Measurements from ENCODE around the gene SEPHS1. TPM values are rescaled to one million over a fixed set of nuclear protein-coding genes. Genes with fewer than 3 reads are reported as not detected.

Gene SEPHS1
- total and polyA plus RNA-seq, 11 donors = 14.6 to 36.7 (median 31.1) TPM

DNA sequence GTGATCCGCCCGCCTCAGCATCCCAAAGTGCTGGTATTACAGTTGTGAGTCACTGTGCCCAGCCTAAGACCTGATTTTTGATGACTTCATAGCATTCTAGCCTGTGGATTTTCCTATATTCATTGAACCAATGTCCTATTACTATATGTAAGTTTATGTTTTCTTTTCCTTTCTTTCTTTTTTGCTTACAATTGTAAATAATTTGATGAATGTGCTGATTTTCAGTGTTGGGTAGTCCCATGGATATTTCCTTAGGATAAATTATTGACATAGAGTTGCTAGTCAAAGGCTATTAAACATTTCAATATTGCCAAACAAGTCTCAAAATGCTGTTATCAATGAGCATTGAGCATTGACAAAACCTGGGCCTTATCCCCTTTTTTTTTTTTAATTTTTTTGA, 38.3 kb downstream of the SEPHS1 start:
- intact Hi-C loops (cut with DNase I) = loop anchor here in 1 of 10 donors (10.0 kb wide), 1 partner anchor 145 kb away; the partner anchor contains the start of gene MCM10
- DNase-seq = no peak
- WGBS, 4 donors = 95 to 100% (median 98%) methylated on average over 2 of the region's 2 CpGs

DNA sequence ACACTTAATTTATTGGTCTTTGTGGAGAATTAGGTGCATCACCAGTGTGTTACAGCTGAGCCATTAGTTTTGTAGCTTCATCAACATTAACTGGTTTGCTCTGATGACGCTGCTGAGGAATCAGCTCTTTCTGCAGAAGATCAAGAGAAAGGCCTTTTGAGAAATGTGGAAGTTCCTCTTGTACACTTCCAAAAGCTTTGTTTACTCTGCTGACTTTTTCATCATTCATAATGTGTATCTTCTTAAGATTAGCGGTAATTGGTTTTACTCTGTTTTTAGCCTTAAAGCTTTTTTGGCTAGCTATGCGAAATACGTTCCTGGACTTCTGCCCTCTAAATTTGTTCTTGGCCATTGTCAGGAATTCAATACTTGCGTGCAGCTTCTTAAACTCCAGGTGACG, 40.0 kb downstream of the SEPHS1 start:
- no peaks in the 10 kb centered on the region for H3K27me3 ChIP-seq
- no peak for ATAC-seq
- WGBS, 4 donors = 86 to 90% (median 89%) methylated on average over 6 of the region's 6 CpGs
- H3K36me3 ChIP-seq = peaks cover 0 to 6% (median 0%) of the 10 kb centered on the region in 9 donors
- H3K27ac ChIP-seq = no peak overlapping the region
- H3K9me3 ChIP-seq = no peaks in the 10 kb centered on the region
- no peak for TF ChIP-seq POLR2A (IDR thresholded peaks at IDR 0.05)
- TF ChIP-seq, protein P1, sequence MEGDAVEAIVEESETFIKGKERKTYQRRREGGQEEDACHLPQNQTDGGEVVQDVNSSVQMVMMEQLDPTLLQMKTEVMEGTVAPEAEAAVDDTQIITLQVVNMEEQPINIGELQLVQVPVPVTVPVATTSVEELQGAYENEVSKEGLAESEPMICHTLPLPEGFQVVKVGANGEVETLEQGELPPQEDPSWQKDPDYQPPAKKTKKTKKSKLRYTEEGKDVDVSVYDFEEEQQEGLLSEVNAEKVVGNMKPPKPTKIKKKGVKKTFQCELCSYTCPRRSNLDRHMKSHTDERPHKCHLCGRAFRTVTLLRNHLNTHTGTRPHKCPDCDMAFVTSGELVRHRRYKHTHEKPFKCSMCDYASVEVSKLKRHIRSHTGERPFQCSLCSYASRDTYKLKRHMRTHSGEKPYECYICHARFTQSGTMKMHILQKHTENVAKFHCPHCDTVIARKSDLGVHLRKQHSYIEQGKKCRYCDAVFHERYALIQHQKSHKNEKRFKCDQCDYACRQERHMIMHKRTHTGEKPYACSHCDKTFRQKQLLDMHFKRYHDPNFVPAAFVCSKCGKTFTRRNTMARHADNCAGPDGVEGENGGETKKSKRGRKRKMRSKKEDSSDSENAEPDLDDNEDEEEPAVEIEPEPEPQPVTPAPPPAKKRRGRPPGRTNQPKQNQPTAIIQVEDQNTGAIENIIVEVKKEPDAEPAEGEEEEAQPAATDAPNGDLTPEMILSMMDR (IDR thresholded peaks at IDR 0.05) = no peak
- intact Hi-C loops (cut with DNase I) = loop anchor here in 1 of 10 donors (10.0 kb wide), 1 partner anchor 143 kb away; the partner anchor contains the start of gene MCM10
- H3K4me3 ChIP-seq = no peak overlapping the region
- DNase-seq = no peak
- no peaks in the 10 kb centered on the region for H3K4me1 ChIP-seq

More for the DNA sequence above, 38.3 kb downstream of the SEPHS1 start:
- no peaks in the 10 kb centered on the region for H3K9me3 ChIP-seq
- H3K4me3 ChIP-seq = no peak overlapping the region
- H3K27ac ChIP-seq = no peak overlapping the region
- peaks cover 0 to 6% (median 0%) of the 10 kb centered on the region in 9 donors for H3K36me3 ChIP-seq
- ATAC-seq = no peak
- H3K4me1 ChIP-seq = no peaks in the 10 kb centered on the region
- no peaks in the 10 kb centered on the region for H3K27me3 ChIP-seq
- no peak for TF ChIP-seq POLR2A (IDR thresholded peaks at IDR 0.05)
- TF ChIP-seq, protein P1 (IDR thresholded peaks at IDR 0.05) = no peak

- DNase-seq (no peak), ATAC-seq (no peak)
- H3K27me3 ChIP-seq = no peaks in the 10 kb centered on the region
- TF ChIP-seq, protein P1 (IDR thresholded peaks at IDR 0.05) = no peak
- no peak overlapping the region for H3K4me3 ChIP-seq
- intact Hi-C loops (cut with DNase I) = loop anchor here in 1 of 10 donors (10.0 kb wide), 1 partner anchor 141 kb away; the partner anchor contains the start of gene MCM10
- H3K4me1 ChIP-seq = peaks cover 0 to 13% (median 7%) of the 10 kb centered on the region in 12 donors
- H3K36me3 ChIP-seq = peaks cover 0 to 6% (median 0%) of the 10 kb centered on the region in 9 donors
- no peak overlapping the region for H3K27ac ChIP-seq
- no peaks in the 10 kb centered on the region for H3K9me3 ChIP-seq
- 90 to 94% (median 91%) methylated on average over 6 of the region's 6 CpGs for WGBS, 4 donors
Observed at GRCh38 chr10:13306103-13306502, 42.0 kb downstream of the SEPHS1 start.

GRCh38 chr10:13302821-13303555, 45.1 kb downstream of the SEPHS1 start:
- H3K4me3 ChIP-seq = peak overlapping the region in 10 of 12 donors; percentile 29 to 77 (median 62)
- no peaks in the 10 kb centered on the region for H3K27me3 ChIP-seq
- peak overlapping the region; percentile 88 to 100 (median 98) for H3K27ac ChIP-seq
- intact Hi-C loops (cut with DNase I) = loop anchor here in 8 of 10 donors (1.0 to 10.0 kb wide), 7 partner anchors 44 to 142 kb away; partner anchors contain the start of genes MCM10 (in 5 of the 8) and SEPHS1 (in 5 of the 8)
- H3K9me3 ChIP-seq = no peaks in the 10 kb centered on the region
- ATAC-seq (no peak), DNase-seq (no peak)
- no peak for TF ChIP-seq POLR2A (IDR thresholded peaks at IDR 0.05)
- TF ChIP-seq, protein P1 (IDR thresholded peaks at IDR 0.05) = no peak
- 83 to 84% (median 84%) methylated on average over 23 of the region's 23 CpGs for WGBS, 4 donors
- H3K4me1 ChIP-seq = peaks cover 0 to 31% (median 18%) of the 10 kb centered on the region in 12 donors
- peaks cover 0 to 6% (median 0%) of the 10 kb centered on the region in 9 donors for H3K36me3 ChIP-seq
